ENCODE results near the gene TMEM94.
"Not testable (repeated sequence)": the region's sequence is repeated elsewhere in the genome, so short reads cannot be mapped to it uniquely, and the experiment has no call there.

TMEM94 gene

GRCh38 chr17:75513641-75514000, 57.2 kb downstream of the TMEM94 start:
- no peak for DNase-seq

GRCh38 chr17:75514299-75514918, 58.0 kb downstream of the TMEM94 start:
- DNase-seq, result no peak

GRCh38 chr17:75514919-75515495, 58.6 kb downstream of the TMEM94 start:
- no peak for DNase-seq

- peak; percentile 77 for DNase-seq
These were observed 59.2 kb downstream of the TMEM94 start, which contains the start of gene CASKIN2 for GRCh38 chr17:75515496-75516254. CASKIN2 (minus strand) TSS chr17:75515537; CDS start chr17:75513804, 1,733 bp downstream.

GRCh38 chr17:75516255-75516618, 59.8 kb downstream of the TMEM94 start, which contains the start of gene TSEN54:
TSEN54 (plus strand) TSS chr17:75516528; CDS start chr17:75516561, 33 bp downstream.
- peak; percentile 94 for DNase-seq

GRCh38 chr17:75516619-75517296, 60.3 kb downstream of the TMEM94 start:
- DNase-seq, result no peak

GRCh38 chr17:75517297-75517865, 60.9 kb downstream of the TMEM94 start:
- DNase-seq, result no peak

GRCh38 chr17:75518201-75518600, 61.8 kb downstream of the TMEM94 start:
- DNase-seq, result peak; percentile 56

GRCh38 chr17:75518983-75519537, 62.6 kb downstream of the TMEM94 start:
- DNase-seq, result no peak

- not testable (repeated sequence) for DNase-seq
These were observed 64.0 kb downstream of the TMEM94 start for GRCh38 chr17:75520413-75520812.

GRCh38 chr17:75521290-75521689, 64.9 kb downstream of the TMEM94 start:
- no peak for DNase-seq

- no peak for DNase-seq
These were observed 65.7 kb downstream of the TMEM94 start for GRCh38 chr17:75521951-75522727.

GRCh38 chr17:75523647-75524046, 67.2 kb downstream of the TMEM94 start:
- no peak for DNase-seq

GRCh38 chr17:75524269-75524969, 68.0 kb downstream of the TMEM94 start:
- DNase-seq, result no peak

- peak; percentile 89 for DNase-seq
These were observed 68.8 kb downstream of the TMEM94 start, which contains the start of gene LLGL2 for GRCh38 chr17:75524970-75525805. LLGL2 (plus strand) TSS chr17:75525697; CDS start chr17:75543427, 17,730 bp downstream.

- no peak for DNase-seq
These were observed 69.5 kb downstream of the TMEM94 start for GRCh38 chr17:75525806-75526554.

- no peak for DNase-seq
These were observed 70.3 kb downstream of the TMEM94 start for GRCh38 chr17:75526555-75527270.

GRCh38 chr17:75530837-75531720, 74.6 kb downstream of the TMEM94 start:
- no peak for DNase-seq

All from CD4-positive, alpha-beta T cell treated with Interleukin-15 for 1 hour (primary cell).